GM19025 (cell line): Measurements from ENCODE around the gene NDUFS7.

Source experiments
- ATAC-seq: cut with Tn5 transposase; IDR thresholded peaks from one replicate; pipeline ENCODE4 v1.9.1; 2021; ENCODE audit warnings: mild to moderate bottlenecking, low read depth, moderate library complexity; ENCODE audit not compliant: unreplicated experiment

Gene NDUFS7

DNA sequence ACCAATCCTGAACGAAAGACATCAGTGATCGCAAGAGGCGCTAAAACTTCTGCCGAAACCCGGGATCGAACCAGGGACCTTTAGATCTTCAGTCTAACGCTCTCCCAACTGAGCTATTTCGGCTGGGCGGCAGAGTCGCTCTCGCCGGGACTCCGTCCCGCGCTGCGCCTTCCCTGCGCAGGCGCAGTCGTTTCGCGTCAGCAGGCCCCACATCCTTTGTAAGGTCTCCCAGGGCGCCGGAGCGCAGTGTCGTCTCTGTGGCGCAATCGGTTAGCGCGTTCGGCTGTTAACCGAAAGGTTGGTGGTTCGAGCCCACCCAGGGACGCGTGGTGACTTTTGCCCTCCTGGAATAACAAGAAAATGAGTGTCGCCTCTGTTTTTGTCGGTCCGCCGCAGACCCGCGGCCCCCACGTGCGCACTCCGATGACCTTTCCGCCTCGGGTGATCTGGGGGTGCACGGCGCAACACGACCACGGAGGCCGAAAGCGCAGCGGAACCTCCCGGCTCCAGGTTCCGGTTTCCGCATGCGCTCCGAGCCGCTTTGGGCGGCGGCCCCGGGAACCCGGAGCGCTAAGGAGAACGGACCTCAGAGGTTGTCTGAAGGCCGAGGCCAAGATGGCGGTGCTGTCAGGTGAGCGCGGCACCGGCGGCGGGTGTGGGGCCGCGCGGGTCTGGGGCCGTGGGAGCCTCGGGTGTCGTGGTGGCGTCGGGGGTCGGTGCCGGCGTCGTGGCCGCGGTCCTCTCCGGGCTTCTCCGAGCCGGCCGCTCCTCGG is at the start of gene NDUFS7:
TSS of gene NDUFS7 (plus strand) at position 596 of the 773 bp plus-strand sequence. CDS start at position 616, 20 bp downstream.
- ATAC-seq: peak; percentile 63

DNA sequence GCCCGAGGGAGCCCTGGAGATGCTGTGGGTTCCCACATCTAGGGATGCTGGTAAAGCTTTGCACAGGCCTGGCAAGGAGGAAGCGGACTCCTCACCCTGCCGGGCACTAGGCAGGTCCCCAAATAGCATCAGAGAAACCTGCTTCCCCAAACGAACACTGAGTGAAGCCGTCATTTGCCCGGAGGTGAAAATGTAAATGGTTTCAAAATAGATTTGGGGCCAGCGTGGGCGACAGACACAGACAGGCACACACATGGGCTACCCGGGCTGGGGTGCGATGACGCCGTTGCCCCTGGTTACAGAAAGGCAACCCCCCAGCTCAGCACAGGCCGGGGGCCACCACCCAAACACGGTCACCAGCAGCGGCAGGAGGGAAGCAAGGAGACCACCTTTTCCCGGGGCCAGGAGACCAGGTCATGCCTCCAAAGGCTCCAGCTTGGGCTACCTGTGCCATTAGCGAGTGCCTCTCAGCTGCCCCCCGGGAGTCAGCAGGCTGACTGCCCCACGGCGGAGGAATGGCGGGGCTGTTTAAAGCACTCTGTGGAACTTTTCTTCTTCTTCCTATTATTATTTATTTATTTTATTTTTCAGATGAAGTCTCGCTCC is 47.5 kb upstream of the NDUFS7 start:
- ATAC-seq: no peak

DNA sequence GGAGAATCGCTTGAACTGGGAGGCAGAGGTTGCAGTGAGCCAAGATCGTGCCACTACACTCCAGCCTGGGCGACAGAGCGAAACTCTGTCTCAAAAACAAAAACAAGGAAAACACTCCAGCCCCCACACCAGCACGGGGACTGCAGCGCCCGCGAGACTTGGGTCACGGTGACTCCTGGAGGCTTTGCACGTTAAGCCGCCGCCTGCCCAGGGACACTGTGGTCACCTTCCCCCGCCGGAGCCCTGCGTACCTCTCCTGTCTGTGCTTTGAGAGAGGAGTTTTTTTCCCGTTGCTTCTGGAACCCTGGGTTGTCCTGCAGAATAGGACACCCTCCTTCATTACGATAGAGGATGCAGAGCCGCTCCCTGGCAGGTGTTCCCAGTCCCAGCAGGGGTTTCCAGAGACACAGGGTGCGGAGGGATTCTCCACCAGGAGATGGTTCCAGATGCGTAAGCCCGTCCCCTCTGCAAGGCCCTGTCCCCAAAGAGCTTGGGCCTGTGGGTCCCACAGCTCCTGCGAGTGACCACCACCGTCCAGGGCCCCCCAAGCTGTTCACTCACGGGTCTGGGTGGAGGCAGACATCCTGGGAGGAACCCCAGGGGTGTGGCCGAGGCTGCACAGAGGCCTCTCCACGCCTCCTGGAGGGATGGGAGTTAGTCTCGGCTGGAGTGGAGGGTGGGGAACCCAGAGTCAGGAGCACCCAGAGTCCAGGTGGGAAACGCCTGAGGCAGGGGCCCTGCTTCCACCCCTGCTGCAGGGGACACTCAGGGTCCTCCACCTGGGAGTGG is 42.8 kb upstream of the NDUFS7 start:
- ATAC-seq: no peak

DNA sequence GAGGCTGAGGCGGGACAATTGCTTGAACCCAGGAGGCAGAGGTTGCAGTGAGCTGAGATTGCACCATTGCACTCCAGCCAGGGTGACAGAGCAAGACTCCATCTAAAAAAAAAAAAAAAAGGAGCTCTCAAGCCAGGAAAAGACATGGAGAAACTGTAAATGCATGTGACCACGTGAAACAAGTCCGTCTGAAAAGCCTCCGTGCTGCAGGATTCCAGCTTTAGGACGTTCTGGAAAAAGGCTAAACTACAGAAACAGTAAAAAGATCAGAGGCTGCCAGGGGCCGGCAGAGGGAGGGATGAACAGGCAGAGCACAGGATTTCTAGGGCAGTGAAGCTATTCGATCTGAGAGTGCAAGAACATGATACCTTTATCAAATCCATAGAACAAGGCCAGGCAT is 40.7 kb upstream of the NDUFS7 start:
- no peak for ATAC-seq

DNA sequence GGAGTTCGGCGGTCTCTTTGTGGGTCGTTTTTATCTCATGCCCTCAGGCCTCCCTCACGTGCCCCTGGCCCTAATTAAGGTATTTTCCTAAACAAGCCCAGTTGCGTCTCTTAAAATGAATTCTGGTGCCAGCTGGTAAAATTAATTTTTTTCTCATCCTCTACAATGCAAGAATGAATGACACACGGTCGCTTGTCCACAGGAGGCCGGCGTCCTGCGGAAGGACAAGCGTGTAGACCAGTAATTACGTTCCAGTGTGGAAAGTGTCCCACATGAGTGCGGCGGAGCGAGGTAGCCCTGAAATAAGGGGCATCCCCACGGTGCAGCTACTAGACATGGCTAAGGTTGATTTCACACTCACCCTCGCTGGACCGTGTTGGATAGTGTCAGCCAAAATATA is 34.5 kb upstream of the NDUFS7 start:
- no peak for ATAC-seq

DNA sequence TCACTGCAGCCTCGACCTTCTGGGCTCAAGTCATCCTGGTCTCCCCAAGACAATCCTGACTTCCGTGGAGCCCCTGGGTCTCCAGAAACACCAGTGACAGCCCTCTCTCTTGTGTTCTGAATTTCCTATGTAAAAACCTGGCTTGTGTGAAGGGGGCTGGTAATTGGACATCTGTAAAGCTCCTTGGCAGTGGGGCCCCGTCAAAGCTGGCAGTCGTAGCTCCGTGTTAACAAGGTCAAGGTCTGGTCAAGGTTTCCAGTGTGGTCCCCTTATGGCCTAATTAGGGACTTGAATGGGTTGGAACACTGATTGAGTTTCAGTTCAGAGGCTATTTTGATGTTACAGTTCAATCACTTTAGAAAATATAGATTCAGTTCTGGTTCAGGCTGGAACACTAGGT is 32.8 kb upstream of the NDUFS7 start:
- no peak for ATAC-seq

DNA sequence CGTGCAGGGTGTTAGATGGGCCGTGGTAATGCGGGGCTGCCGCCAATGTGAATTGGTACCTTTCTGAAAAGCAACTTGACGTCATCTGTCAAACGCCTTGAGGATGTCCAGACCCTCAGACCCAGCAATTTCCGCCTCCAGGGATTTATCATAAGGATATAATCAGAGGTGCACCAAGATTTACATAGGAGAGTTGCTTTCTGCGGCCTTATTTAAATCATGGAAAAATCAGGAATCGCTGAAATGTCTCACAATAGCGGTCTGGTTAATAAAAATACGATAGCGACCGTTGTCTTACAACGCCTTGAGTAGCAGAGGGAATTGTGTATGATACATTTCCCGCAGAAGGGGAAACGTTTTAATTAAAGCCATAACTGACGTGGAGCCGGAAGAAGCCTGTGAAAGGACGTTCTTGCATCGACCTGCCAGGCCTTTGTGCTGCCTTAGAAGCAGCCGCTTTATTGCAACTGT is 32.3 kb upstream of the NDUFS7 start:
- no peak for ATAC-seq

DNA sequence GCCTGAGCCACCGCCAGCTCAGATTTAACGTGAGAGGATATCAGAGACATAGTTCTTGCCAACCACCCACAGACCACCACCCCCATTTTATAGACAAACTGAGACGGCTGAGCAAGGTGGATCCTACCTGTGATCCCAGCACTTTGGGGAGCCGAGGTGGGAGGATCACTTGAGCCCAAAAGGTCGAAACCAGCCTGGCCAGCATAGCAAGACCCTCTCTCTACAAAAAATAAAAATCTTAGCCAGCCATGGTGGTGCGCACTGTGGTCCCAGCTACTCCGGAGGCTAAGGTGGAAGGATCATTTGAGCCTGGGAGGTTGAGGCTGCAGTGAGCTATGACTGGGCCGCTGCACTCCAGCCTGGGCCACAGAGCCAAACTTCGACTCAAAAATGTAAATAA is 30.6 kb upstream of the NDUFS7 start:
- no peak for ATAC-seq

DNA sequence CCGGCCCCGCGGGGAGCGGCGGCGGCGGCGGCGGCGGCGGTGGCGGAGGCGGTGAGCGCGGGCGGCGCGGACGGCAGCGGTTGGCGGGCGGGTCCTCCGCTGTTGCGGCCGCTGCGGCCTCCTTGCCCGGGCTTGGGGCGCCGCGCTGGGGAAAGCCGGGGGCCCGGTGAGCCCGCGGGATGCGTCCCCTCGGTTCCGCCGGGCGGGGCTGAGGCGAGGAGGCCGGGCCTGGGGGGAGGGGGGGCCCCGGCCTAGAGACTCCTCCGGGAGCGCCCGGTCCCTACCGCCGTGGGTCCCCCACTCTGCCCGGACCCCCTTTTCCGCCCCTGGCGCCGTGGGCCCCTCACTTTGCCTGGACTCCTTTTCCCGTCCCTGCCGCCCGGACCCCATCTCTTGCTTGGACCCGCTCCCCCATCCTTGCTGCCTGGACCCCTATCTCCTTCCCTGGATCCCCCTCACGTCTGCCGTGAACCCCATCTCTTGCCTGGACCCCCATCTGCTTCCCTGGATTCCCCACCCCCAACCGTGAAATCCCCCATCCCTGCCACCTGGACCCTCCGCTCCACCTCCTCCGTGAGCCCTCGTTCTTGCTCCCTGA is 28.6 kb upstream of the NDUFS7 start:
- peak; percentile 51 for ATAC-seq

DNA sequence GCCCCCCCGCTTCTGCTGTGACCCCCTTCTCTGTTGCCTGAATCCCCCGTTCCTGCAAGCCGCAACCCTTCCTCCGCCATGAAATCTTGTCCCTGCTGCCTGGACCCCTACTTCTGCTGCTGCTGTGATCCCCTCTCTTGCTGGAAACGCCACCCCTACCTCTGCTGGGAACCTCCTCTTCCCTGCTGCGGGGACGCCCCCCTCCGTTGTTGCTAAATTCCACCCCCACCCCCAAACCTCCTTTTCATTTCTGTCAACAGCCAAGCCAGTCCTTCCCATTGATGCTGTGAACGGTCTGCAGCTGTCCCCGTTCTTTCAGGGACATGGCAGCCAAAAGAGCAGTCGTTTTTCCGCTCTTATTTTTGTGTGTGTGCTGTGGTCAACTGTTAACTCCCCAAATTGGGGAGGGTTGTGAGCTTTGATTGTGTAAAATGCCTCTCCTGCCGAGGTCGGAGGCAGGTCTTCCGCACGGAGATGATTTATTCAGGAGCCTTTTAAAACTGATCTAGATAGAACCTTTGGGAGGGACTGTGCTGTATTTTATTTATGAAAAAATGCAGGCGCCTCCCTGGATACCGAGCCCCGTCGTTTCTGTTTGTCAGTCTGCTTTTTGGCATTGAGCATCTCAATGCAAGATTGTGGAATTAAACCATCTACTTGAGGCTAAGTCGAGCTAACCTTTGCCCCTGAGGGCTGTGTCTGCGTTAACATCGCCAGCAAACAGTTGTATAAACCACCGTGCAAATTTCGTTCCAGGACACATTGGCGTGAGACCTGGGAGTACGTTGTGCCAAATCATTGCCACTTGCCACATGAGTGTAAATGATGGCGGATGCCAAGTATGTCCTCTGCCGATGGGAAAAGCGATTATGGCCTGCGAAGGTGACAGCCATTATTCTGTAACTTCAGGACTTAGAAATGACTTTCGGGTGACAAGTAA is 27.9 kb upstream of the NDUFS7 start:
- ATAC-seq: no peak

DNA sequence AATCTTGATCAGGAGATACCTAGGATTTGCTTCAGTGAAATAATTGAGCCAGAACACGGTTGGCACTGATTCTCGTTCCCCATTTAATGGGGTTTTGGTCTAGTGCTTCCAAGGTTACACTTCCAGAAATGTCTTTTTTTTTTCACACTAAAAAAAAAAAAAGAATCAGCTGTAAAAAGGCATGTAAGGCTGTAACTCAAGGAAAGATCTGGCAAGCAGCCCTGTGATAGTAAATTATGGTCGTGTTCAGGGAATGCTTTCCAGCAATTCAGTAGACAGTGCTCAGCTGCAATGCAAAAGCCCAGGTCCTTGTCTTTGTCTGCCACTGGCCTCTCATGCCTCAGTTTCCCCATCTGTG is 27.2 kb upstream of the NDUFS7 start:
- ATAC-seq: no peak

DNA sequence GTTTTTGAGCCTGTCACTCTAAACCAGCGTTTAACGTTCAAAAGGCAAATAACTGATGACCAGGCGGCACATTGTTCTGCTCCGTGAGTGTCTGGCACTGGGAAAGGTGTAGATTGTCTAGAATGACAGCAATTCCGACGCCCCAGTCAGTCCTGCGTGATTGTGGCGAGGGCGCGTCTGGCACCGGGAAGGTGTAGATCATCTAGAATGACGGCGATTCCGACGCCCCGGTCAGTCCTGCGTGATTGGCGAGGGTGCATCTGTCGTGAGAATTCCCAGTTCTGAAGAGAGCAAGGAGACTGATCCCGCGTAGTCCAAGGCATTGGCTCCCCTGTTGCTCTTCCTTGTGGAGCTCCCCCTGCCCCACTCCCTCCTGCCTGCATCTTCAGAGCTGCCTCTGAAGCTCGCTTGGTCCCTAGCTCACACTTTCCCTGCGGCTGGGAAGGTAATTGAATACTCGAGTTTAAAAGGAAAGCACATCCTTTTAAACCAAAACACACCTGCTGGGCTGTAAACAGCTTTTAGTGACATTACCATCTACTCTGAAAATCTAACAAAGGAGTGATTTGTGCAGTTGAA is 26.1 kb upstream of the NDUFS7 start:
- no peak for ATAC-seq

DNA sequence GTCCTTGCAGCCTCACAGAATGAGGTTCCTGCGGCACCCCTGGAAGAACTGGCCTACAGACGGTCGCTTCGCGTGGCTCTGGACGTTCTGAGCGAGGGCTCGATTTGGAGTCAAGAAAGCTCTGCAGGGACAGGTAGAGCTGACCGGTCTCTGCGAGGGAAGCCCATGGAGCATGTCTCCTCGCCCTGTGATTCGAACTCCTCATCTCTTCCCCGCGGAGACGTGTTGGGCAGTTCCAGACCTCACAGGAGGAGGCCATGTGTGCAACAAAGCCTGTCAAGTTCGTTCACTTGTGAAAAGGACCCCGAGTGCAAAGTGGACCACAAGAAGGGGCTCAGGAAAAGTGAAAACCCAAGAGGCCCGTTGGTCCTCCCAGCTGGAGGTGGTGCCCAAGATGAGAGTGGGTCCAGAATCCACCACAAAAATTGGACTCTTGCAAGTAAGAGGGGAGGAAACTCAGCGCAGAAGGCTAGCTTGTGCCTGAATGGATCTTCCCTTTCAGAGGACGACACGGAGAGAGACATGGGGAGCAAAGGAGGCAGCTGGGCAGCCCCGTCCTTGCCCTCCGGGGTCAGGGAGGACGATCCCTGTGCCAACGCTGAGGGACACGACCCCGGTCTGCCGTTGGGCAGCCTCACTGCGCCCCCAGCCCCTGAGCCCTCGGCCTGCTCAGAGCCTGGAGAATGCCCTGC is 23.4 kb upstream of the NDUFS7 start:
- no peak for ATAC-seq

DNA sequence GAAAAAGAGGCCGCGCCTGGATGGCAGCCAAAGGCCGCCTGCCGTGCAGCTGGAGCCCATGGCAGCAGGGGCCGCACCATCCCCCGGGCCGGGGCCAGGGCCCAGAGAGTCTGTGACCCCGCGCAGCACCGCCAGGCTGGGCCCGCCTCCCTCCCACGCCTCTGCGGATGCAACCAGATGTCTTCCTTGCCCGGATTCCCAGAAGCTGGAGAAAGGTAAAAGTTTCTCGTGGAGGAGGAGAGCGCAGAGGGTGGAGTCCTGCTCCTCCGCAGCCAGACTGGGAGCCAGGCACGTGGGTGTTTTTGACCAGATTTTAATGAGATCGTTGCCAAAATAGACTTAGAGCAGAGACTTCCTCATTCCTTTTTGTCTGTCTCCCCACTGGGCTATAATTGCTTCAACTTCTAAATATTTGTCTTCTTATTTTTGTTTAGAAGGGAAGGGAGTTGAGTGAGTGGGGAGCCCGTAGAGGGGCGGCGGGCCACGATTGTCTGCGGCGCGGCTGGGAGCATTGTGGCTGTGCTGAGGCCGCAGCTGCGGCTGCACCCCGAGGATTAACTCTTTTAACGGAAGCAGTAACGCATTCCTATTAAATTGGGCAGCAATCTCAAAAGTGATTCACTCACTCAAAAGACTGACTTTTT is 22.8 kb upstream of the NDUFS7 start:
- ATAC-seq: no peak

DNA sequence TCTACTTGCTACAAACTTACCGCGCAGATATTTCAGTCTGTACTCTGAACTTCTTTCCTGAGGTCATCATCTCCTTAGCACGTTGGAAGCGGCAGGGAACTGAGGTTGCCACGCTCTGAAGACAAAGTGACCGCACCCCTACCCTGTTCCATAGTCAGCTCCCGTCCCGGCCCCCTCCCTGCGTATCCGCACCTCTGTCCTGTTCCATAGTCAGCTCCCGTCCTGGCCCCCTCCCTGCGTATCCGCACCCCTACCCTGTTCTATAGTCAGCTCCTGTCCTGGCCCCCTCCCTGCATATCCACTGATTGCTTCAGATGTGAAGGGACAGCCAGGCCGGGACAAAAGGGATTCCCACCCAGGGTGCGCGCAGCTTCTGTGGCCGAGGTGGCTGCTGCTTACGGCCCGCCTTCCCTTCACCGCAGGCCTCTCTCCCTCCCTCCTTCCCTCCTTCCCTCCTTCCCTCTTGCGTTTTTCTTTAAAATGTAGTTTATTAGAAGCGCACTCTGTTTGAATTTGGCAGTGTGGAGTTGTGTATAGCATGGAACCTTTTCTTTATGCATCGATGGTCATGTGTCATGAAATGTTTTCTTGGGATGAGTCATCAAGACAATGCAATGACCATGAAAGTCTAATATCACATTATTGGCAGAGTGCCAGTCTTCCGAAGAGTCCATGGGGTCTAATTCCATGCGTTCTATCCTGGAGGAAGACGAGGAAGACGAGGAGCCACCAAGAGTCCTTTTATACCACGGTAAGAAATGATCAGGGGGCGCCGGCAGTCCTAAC is 21.9 kb upstream of the NDUFS7 start:
- ATAC-seq: no peak

DNA sequence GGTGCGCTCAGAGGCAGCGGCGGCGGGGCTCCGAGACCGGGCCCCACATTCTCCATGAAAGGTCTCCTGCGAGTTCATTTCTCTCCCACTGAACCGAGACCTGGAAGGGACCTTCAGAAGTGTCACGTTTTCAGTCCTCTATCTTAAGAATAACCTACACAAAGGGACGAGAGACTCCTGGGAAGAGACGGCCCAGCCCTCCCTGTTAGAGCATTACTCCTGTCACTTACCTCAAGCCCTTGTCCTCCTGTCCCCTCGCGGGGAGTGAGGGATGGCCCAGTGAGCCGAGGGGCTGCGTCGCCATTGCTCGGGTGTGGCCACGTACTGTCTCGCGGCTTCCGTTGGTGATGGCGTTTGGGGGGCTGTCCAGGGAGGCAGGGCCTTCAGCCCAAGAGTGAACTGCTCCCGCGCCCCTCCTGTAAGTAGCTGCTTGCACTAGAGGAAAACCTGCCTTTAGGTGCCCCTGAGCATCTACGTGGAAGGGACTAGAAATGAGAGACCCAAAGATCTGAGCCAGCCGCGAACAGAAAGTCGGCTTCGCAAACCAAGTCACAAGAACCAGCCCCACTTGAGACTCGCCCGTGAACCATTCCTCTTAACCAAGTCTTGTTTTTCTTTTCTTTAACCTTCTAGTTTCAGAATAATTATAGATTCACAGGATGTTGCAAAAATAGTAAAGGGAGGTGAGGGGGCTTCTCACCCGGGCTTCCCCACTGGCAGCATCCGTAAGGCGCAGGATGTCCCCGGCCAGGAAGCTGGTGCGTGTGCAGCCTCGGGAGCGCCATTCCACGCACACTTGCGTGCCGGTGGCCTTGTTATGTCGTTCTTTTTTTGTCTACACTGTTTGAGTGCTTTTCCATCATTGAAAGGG is 21.1 kb upstream of the NDUFS7 start:
- no peak for ATAC-seq

DNA sequence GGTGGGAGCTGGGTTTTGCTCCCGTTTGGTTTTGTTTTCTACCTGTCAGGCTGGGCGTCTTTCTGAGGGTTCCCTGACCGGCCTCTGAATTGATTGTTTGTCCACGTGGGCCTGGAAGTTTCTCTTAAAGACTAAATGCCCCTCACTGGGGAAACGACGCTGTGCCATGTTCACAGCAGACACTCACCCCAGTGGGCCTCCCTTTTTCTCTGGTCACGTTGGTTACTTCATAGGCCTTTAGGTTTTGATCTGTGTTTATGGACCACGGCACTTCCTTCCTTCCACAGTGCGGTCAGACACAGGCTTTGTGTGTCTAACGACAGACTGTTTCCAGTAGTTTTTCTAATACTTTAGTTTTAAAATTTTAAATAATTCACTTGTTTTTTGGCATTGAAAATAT is 20.1 kb upstream of the NDUFS7 start:
- ATAC-seq: no peak
